ENCODE results near the gene RBM27.
"Not testable (repeated sequence)": the region's sequence is repeated elsewhere in the genome, so short reads cannot be mapped to it uniquely, and the experiment has no call there.

The RBM27 gene

DNA sequence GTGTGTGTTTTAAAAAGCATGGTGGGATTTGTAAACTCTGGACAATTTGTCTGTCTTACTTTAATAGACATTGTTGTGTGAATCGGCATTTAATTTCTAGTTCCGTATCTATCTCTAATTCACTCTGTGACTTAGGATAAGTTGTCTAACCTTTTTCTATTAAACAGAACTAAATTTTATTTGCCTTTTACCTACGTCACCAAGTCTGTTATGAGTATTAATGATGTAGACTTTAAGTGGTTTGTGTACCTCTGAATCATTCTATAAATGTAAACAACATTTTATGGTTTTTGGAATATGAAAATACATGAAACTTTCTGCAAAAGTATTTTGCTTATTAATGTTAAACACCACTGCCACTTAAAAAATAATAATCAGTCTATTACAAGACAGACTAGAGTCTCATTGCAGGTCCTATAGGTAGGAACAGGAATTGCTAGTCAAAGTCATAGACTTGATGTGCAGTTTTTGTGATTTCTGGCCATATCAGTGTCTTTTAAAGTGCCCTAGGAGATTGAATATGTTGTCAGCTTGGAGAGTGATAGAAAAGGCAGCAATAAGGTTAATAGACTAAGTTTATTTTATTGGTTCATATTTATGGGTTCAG is 5.6 kb downstream of the RBM27 start:
- H3K27me3 ChIP-seq (ENCODE audit: insufficient read depth, low read length, poor library complexity, severe bottlenecking): no peaks in the 10 kb centered on the region
- H2AFZ ChIP-seq (ENCODE audit: low read length): no peak overlapping the region
- peak overlapping the region; percentile 67 for H3K4me2 ChIP-seq (ENCODE audit: low read depth, low read length, poor library complexity, severe bottlenecking)
- H3K79me2 ChIP-seq (ENCODE audit: insufficient read depth, low read length): peaks cover 97% of the 10 kb centered on the region
- H3K9me2 ChIP-seq (replicated peaks; ENCODE audit: low read depth, low read length): no peaks in the 10 kb centered on the region
- H3K4me1 ChIP-seq (ENCODE audit: insufficient read depth, low read length, poor library complexity, severe bottlenecking): peaks cover 32% of the 10 kb centered on the region
- H4K20me1 ChIP-seq (ENCODE audit: insufficient read depth, low read length, poor library complexity, severe bottlenecking): peaks cover 74% of the 10 kb centered on the region
- TF ChIP-seq EZH2phosphoT487 (IDR thresholded peaks at IDR 0.05; ENCODE audit: borderline replicate concordance): no peak
- TF ChIP-seq, protein P1, sequence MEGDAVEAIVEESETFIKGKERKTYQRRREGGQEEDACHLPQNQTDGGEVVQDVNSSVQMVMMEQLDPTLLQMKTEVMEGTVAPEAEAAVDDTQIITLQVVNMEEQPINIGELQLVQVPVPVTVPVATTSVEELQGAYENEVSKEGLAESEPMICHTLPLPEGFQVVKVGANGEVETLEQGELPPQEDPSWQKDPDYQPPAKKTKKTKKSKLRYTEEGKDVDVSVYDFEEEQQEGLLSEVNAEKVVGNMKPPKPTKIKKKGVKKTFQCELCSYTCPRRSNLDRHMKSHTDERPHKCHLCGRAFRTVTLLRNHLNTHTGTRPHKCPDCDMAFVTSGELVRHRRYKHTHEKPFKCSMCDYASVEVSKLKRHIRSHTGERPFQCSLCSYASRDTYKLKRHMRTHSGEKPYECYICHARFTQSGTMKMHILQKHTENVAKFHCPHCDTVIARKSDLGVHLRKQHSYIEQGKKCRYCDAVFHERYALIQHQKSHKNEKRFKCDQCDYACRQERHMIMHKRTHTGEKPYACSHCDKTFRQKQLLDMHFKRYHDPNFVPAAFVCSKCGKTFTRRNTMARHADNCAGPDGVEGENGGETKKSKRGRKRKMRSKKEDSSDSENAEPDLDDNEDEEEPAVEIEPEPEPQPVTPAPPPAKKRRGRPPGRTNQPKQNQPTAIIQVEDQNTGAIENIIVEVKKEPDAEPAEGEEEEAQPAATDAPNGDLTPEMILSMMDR (conservative IDR thresholded peaks at IDR 0.05; ENCODE audit: low read length): peak; percentile 43
- no peaks in the 10 kb centered on the region for H3K9me3 ChIP-seq (ENCODE audit: insufficient read depth, low read depth, low read length)
- H3F3A ChIP-seq (ENCODE audit: low read depth): no peaks in the 10 kb centered on the region
- no peak overlapping the region for H3K9ac ChIP-seq (ENCODE audit: low read depth, low read length, poor library complexity, severe bottlenecking)
- H3K4me3 ChIP-seq (ENCODE audit: low read length, poor library complexity, severe bottlenecking): peak overlapping the region; percentile 49
- no peaks in the 10 kb centered on the region for H3K36me3 ChIP-seq (ENCODE audit: insufficient read depth, low read length)

DNA sequence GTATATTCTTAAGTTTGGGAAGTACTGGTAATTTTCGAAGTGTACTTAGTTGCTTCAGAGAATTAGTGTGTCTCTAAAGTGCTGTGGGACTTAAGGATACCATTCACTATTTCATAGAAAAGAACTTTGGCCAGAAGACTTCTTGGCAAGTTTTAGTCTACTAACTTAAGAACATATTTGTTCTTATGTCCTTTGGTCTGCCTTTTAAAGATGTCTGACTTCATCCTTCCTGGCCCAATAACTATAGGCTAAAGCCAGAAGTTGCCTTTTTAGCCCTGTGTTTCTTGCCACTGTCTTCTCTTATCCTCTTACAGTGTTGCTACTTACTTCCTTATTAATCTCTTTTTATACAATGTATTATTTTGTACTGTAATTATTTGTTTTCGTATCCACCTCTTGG is 6.3 kb downstream of the RBM27 start:
- H3K4me2 ChIP-seq (ENCODE audit: low read depth, low read length, poor library complexity, severe bottlenecking): peak overlapping the region; percentile 67
- H3K79me2 ChIP-seq (ENCODE audit: insufficient read depth, low read length): peaks cover 97% of the 10 kb centered on the region
- peak overlapping the region; percentile 49 for H3K4me3 ChIP-seq (ENCODE audit: low read length, poor library complexity, severe bottlenecking)
- no peaks in the 10 kb centered on the region for H3K36me3 ChIP-seq (ENCODE audit: insufficient read depth, low read length)
- H3K9me2 ChIP-seq (replicated peaks; ENCODE audit: low read depth, low read length): no peaks in the 10 kb centered on the region
- H3K27me3 ChIP-seq (ENCODE audit: insufficient read depth, low read length, poor library complexity, severe bottlenecking): no peaks in the 10 kb centered on the region
- H3K9me3 ChIP-seq (ENCODE audit: insufficient read depth, low read depth, low read length): no peaks in the 10 kb centered on the region
- no peak overlapping the region for H2AFZ ChIP-seq (ENCODE audit: low read length)
- TF ChIP-seq, protein P1 (conservative IDR thresholded peaks at IDR 0.05; ENCODE audit: low read length): no peak
- peaks cover 75% of the 10 kb centered on the region for H4K20me1 ChIP-seq (ENCODE audit: insufficient read depth, low read length, poor library complexity, severe bottlenecking)
- no peaks in the 10 kb centered on the region for H3F3A ChIP-seq (ENCODE audit: low read depth)
- peaks cover 37% of the 10 kb centered on the region for H3K4me1 ChIP-seq (ENCODE audit: insufficient read depth, low read length, poor library complexity, severe bottlenecking)
- H3K9ac ChIP-seq (ENCODE audit: low read depth, low read length, poor library complexity, severe bottlenecking): no peak overlapping the region

DNA sequence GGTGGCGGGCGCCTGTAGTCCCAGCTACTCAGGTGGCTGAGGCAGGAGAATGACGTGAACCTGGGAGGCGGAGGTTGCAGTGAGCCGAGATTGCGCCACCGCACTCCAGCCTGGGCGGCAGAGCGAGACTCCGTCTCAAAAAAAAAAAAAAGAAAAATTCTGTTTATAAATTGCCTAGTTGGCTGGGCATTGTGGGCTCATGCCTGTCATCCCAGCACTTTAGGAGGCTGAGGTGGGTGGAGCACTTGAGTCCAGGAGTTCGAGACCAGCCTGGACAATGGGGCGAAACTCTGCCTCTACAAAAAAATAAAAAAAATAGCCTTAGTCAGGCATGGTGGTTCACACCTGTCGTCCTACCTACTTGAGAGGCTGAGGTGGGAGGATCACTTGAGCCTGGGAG is 7.4 kb downstream of the RBM27 start:
- H3K4me3 ChIP-seq (ENCODE audit: low read length, poor library complexity, severe bottlenecking); H3K36me3 ChIP-seq (ENCODE audit: insufficient read depth, low read length); H3K9me2 ChIP-seq (replicated peaks; ENCODE audit: low read depth, low read length); H2AFZ ChIP-seq (ENCODE audit: low read length); H3K4me2 ChIP-seq (ENCODE audit: low read depth, low read length, poor library complexity, severe bottlenecking); H3F3A ChIP-seq (ENCODE audit: low read depth); H3K9ac ChIP-seq (ENCODE audit: low read depth, low read length, poor library complexity, severe bottlenecking); H3K27me3 ChIP-seq (ENCODE audit: insufficient read depth, low read length, poor library complexity, severe bottlenecking); H3K9me3 ChIP-seq (ENCODE audit: insufficient read depth, low read depth, low read length): not testable (repeated sequence)
- Histone ChIP-seq H4K20me1 (ENCODE audit: insufficient read depth, low read length, poor library complexity, severe bottlenecking) (peaks cover 69% of the 10 kb centered on the region), H3K79me2 (ENCODE audit: insufficient read depth, low read length) (peaks cover 97% of the 10 kb centered on the region), H3K4me1 (ENCODE audit: insufficient read depth, low read length, poor library complexity, severe bottlenecking) (peaks cover 37% of the 10 kb centered on the region)

DNA sequence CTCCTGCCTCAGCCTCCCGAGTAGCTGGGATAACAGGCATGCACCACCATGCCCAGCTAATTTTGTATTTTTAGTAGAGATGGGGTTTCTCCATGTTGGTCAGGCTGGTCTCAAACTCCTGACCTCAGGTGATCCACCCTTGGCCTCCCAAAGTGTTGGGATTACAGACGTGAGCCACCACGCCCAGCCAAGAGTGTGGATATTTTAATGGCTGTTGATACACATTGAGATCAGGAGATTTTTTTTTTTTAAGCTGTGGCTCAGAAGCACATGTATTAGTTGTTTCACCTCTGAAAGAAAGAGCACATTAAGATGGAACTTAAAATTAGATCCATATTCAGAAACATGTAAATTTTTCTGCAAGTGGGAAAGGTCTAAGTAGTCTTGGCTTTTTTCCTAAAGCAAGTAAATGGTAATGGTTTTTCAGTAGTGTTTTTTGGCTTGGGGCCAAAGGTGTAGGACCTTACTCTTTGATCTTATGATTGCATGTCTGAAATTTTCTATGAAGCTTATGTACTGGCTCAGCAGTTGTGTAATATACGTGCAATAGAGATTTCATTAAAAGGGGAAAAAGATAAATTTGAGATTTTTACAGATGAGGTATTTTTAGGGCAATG is 9.9 kb downstream of the RBM27 start:
- H3K79me2 ChIP-seq (ENCODE audit: insufficient read depth, low read length): peaks cover 98% of the 10 kb centered on the region
- H3K36me3 ChIP-seq (ENCODE audit: insufficient read depth, low read length): no peaks in the 10 kb centered on the region
- H3K9ac ChIP-seq (ENCODE audit: low read depth, low read length, poor library complexity, severe bottlenecking): no peak overlapping the region
- H3K4me1 ChIP-seq (ENCODE audit: insufficient read depth, low read length, poor library complexity, severe bottlenecking): peaks cover 26% of the 10 kb centered on the region
- no peaks in the 10 kb centered on the region for H3F3A ChIP-seq (ENCODE audit: low read depth)
- no peaks in the 10 kb centered on the region for H3K9me2 ChIP-seq (replicated peaks; ENCODE audit: low read depth, low read length)
- no peak overlapping the region for H2AFZ ChIP-seq (ENCODE audit: low read length)
- no peaks in the 10 kb centered on the region for H3K27me3 ChIP-seq (ENCODE audit: insufficient read depth, low read length, poor library complexity, severe bottlenecking)
- peaks cover 72% of the 10 kb centered on the region for H4K20me1 ChIP-seq (ENCODE audit: insufficient read depth, low read length, poor library complexity, severe bottlenecking)
- H3K4me2 ChIP-seq (ENCODE audit: low read depth, low read length, poor library complexity, severe bottlenecking): no peak overlapping the region
- H3K4me3 ChIP-seq (ENCODE audit: low read length, poor library complexity, severe bottlenecking): no peak overlapping the region
- no peaks in the 10 kb centered on the region for H3K9me3 ChIP-seq (ENCODE audit: insufficient read depth, low read depth, low read length)
- TF ChIP-seq, protein P1 (conservative IDR thresholded peaks at IDR 0.05; ENCODE audit: low read length): no peak
- no peak for TF ChIP-seq EZH2phosphoT487 (IDR thresholded peaks at IDR 0.05; ENCODE audit: borderline replicate concordance)

DNA sequence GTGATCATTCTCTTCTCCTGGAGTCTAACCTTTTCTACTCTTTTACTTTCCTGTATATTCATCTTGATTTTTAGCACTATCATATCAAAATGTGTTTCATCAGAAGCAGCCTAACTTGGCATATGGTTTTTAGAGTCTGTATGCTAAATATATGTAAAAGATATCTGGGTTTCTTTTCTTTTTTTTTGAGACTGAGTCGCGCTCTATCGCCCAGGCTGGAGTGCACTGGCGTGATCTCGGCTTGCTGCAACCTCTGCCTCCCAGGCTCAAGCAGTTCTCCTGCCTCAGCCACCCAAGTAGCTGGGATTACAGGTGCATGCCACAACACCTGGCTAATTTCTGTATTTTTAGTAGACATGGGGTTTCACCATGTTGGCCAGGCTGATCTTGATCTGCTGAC is 11.5 kb downstream of the RBM27 start:
- not testable (repeated sequence) for H3K27me3 ChIP-seq (ENCODE audit: insufficient read depth, low read length, poor library complexity, severe bottlenecking); H3K9ac ChIP-seq (ENCODE audit: low read depth, low read length, poor library complexity, severe bottlenecking); H3F3A ChIP-seq (ENCODE audit: low read depth); H3K4me2 ChIP-seq (ENCODE audit: low read depth, low read length, poor library complexity, severe bottlenecking); H3K9me2 ChIP-seq (replicated peaks; ENCODE audit: low read depth, low read length); H2AFZ ChIP-seq (ENCODE audit: low read length); H3K9me3 ChIP-seq (ENCODE audit: insufficient read depth, low read depth, low read length); H3K4me3 ChIP-seq (ENCODE audit: low read length, poor library complexity, severe bottlenecking)
- peaks cover 66% of the 10 kb centered on the region for H4K20me1 ChIP-seq (ENCODE audit: insufficient read depth, low read length, poor library complexity, severe bottlenecking)
- H3K4me1 ChIP-seq (ENCODE audit: insufficient read depth, low read length, poor library complexity, severe bottlenecking): peaks cover 15% of the 10 kb centered on the region
- peaks cover 96% of the 10 kb centered on the region for H3K79me2 ChIP-seq (ENCODE audit: insufficient read depth, low read length)
- H3K36me3 ChIP-seq (ENCODE audit: insufficient read depth, low read length): peaks cover 10% of the 10 kb centered on the region; the same call in 1 of the 2 replicates
